T1000 (cell line): ENCODE data around the gene PDXDC1.
"Not testable (repeated sequence)": the region's sequence is repeated elsewhere in the genome, so short reads cannot be mapped to it uniquely, and the experiment has no call there.

Source experiments
- DNase-seq: peaks from one replicate; lab custom pipeline; 2025; ENCODE audit warnings: mixed read lengths; lab: John Stamatoyannopoulos, UW

PDXDC1 gene

DNA sequence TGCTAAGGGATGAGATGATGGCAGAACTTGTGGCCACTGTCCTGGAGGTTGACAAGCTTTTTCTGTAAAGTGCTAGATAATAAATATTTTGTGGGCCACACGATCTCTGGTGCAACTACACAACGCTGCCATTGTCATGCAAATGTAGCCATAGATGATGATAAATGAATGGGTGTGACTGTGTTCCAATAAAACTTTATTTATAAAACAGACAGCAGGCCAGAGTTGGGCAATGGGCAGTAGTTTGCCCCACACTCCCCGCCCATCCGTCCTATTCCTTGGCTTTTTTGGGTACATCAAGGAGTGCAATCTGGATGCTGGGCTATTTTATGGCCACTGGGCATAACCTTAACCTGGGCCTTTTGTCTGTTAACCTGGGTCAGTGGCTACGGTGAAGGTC, 184.8 kb downstream of the PDXDC1 start:
- not testable (repeated sequence) for DNase-seq

DNA sequence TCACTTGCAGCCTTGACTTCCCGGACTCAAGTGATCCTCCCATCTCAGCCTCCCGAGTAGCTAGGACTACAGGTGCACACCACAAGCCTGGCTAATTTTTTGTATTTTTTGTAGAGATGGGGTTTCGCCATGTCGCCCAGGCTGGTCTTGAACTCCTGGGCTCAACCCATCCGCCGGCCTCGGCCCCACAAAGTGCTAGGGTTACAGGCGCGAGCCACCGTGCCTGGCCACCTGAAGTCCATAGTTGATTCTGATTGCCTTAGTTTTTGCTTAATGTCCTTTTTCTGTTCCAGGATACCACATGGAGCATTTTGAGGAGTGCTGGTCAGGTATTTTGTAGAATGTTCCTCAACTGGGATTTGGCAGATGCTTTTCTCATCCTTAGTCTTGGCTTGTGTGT, 185.7 kb downstream of the PDXDC1 start:
- not testable (repeated sequence) for DNase-seq

- DNase-seq, result not testable (repeated sequence)
Measured at GRCh38 chr16:15163055-15163454, 188.2 kb downstream of the PDXDC1 start.

- not testable (repeated sequence) for DNase-seq
Measured at GRCh38 chr16:15166177-15166576, 191.4 kb downstream of the PDXDC1 start.

DNA sequence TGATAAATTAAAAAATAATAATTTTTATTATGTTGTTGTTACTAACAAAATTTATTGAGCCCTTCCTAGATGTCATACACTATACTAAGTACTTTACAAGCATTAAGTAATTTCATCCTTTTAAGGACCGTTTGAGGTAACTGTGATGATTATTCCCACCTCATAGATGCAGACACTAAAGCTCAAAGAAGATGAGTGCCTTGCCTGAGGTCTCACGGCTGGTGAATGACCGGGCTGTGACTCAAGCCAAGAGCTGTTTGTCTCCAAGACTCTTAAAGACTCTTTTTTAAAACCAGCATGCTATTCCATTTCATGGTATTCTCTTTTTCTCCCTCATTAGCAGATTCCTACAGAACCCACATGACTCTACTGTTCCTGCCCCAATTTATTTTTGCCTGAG, 193.5 kb downstream of the PDXDC1 start:
- DNase-seq, result not testable (repeated sequence)

- not testable (repeated sequence) for DNase-seq
Measured at GRCh38 chr16:15168953-15169652, 194.3 kb downstream of the PDXDC1 start.

GRCh38 chr16:15179909-15180308, 205.1 kb downstream of the PDXDC1 start:
- not testable (repeated sequence) for DNase-seq

DNA sequence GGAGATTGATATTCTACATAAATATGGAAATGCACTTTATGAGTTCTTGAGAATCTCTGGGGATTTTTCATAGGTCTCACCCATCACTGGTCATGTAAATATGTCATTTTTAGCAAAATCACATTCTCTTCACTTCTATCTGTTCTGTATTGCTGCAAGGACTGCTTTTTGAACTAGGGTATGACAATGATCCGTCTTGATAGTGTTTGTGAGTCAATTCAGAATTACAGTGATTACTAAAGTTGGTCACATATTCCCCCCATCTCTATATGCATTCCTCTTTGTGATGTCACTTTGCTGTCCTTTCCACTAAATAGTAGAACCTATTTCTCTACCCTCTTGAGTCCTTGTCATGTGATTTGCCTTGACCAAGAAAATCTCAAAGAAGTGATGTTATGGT, 206.1 kb downstream of the PDXDC1 start:
- DNase-seq, result not testable (repeated sequence)

GRCh38 chr16:15184000-15184399, 209.2 kb downstream of the PDXDC1 start:
- not testable (repeated sequence) for DNase-seq
